Mesendoderm (in vitro differentiated cells): ENCODE data around the gene USP4.

Source experiments
- DNase-seq: peaks from one replicate; pipeline ENCODE4 v3.0.0; 2013
- H2AK5ac ChIP-seq: 2 replicates; pipeline ENCODE4 v1.6.1; 2013; ENCODE audit warnings: low read length, inconsistent platforms
- H2BK120ac ChIP-seq: 2 replicates; pipeline ENCODE4 v1.6.1; 2013; ENCODE audit warnings: low read depth, mild to moderate bottlenecking, low read length, moderate library complexity, mixed read lengths
- H2BK15ac ChIP-seq: replicated peaks from 2 replicates; pipeline ENCODE4 v1.6.1; 2013; ENCODE audit warnings: low read depth, mild to moderate bottlenecking, moderate library complexity
- H2BK5ac ChIP-seq: 2 replicates; pipeline ENCODE4 v1.6.1; 2013; ENCODE audit warnings: low read length, inconsistent platforms
- H3K18ac ChIP-seq: 2 replicates; pipeline ENCODE4 v1.6.1; 2013; ENCODE audit warnings: mild to moderate bottlenecking, low read length, mixed read lengths
- H3K23ac ChIP-seq: one replicate; pipeline ENCODE4 v1.6.1; 2013; ENCODE audit warnings: low read length
- H3K27ac ChIP-seq: 2 replicates; pipeline ENCODE4 v1.5.1; 2013; ENCODE audit warnings: low read depth, mild to moderate bottlenecking, inconsistent platforms, low read length, moderate library complexity
- H3K27me3 ChIP-seq: 2 replicates; pipeline ENCODE4 v1.6.1; 2013; ENCODE audit warnings: low read length, control low read depth, mild to moderate bottlenecking, inconsistent platforms; ENCODE audit not compliant: insufficient read depth, poor library complexity
- H3K36me3 ChIP-seq: 2 replicates; pipeline ENCODE4 v1.6.1; 2013; ENCODE audit warnings: low read length, inconsistent platforms; ENCODE audit not compliant: control insufficient read depth, insufficient read depth
- H3K4ac ChIP-seq: one replicate; pipeline ENCODE4 v1.6.1; 2013; ENCODE audit warnings: low read depth, mild to moderate bottlenecking, low read length, moderate library complexity
- H3K4me1 ChIP-seq: 2 replicates; pipeline ENCODE4 v1.6.1; 2013; ENCODE audit warnings: low read depth, low read length, inconsistent platforms; ENCODE audit not compliant: control insufficient read depth
- H3K4me2 ChIP-seq: 2 replicates; pipeline ENCODE4 v1.6.1; 2013; ENCODE audit warnings: low read length
- H3K4me3 ChIP-seq: 2 replicates; pipeline ENCODE4 v1.5.1; 2013; ENCODE audit warnings: mild to moderate bottlenecking, low read length
- H3K56ac ChIP-seq: one replicate; pipeline ENCODE4 v1.6.1; 2013; ENCODE audit warnings: low read length
- H3K79me1 ChIP-seq: 2 replicates; pipeline ENCODE4 v1.6.1; 2013; ENCODE audit warnings: low read length, inconsistent platforms
- H3K79me2 ChIP-seq: 2 replicates; pipeline ENCODE4 v1.6.1; 2013; ENCODE audit warnings: mild to moderate bottlenecking, low read length; ENCODE audit not compliant: control insufficient read depth, insufficient read depth
- H3K9ac ChIP-seq: 2 replicates; pipeline ENCODE4 v1.6.1; 2013; ENCODE audit warnings: low read length, inconsistent platforms
- H4K5ac ChIP-seq: one replicate; pipeline ENCODE4 v1.6.1; 2013; ENCODE audit warnings: low read length
- H4K8ac ChIP-seq: one replicate; pipeline ENCODE4 v1.6.1; 2013; ENCODE audit warnings: low read depth, mild to moderate bottlenecking, control low read depth, low read length, moderate library complexity
- WGBS: extraction: QIAGEN DNeasy Blood & Tissue Kit; methylation state at CpG from one replicate; pipeline ENCODE4 v1.1.7; 2013; ENCODE audit warnings: low lambda C conversion rate, missing lambda C conversion rate; ENCODE audit not compliant: insufficient coverage; ENCODE audit errors: extremely low coverage; 5-methylcytosine and 5-hydroxymethylcytosine counted together

USP4 gene

DNA sequence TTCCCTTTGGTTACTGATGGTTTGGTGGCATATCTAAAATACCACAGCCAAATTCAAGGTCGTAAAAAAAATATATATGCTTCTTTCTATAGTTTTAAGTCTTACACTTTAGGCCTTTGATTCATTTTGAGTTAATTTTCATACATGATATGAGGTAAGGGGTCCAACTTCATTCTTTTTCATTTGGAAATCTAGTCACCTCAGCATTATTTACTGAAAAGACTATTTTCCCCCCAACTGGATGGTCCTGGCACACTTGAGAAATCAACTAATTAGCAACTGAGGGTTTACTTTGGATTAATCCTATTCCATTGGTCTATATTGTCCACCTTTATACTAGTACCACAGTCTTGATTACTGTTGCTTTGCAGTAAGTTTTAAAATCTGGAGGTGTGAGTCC is 45.8 kb upstream of the USP4 start:
- H3K79me1 ChIP-seq = peaks cover 10% of the 10 kb centered on the region
- no peak overlapping the region for H3K18ac ChIP-seq
- H3K36me3 ChIP-seq = no peaks in the 10 kb centered on the region
- H3K23ac ChIP-seq = no peak overlapping the region
- H2BK15ac ChIP-seq = no peak overlapping the region
- no peak overlapping the region for H2AK5ac ChIP-seq
- H4K8ac ChIP-seq = no peak overlapping the region
- peaks cover 80% of the 10 kb centered on the region for H3K79me2 ChIP-seq
- H3K56ac ChIP-seq = no peak overlapping the region
- no peak overlapping the region for H2BK5ac ChIP-seq
- H3K4me1 ChIP-seq = no peaks in the 10 kb centered on the region
- no peak overlapping the region for H3K4ac ChIP-seq
- WGBS = no CpG with 5 or more reads among the region's 1 CpG
- no peak overlapping the region for H2BK120ac ChIP-seq
- no peak overlapping the region for H3K27ac ChIP-seq
- DNase-seq = no peak
- no peaks in the 10 kb centered on the region for H3K27me3 ChIP-seq
- no peak overlapping the region for H4K5ac ChIP-seq
- no peak overlapping the region for H3K4me3 ChIP-seq
- no peak overlapping the region for H3K4me2 ChIP-seq
- H3K9ac ChIP-seq = no peak overlapping the region

DNA sequence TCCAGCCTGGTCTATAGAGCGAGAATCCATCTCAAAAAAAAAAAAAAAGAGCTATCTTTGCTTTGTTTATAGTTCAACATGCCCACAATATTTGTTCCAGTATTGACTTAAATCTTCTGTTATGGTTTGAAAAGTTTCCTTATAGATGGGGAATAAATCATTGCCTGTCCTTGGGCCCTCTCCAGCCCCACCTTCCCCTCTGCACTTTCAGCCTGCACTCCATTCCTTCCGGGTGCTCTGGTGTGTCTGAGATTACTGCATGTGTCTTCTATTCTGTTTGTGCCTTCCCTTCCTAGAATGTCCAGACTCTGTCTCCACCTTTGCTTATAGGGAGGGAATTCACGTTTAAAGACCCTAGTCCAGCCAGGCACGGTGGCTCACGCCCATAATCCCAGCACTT is 43.5 kb upstream of the USP4 start:
- no peak for DNase-seq
- H3K4me3 ChIP-seq = no peak overlapping the region
- no peak overlapping the region for H2BK5ac ChIP-seq
- no peaks in the 10 kb centered on the region for H3K36me3 ChIP-seq
- no peak overlapping the region for H4K5ac ChIP-seq
- no peak overlapping the region for H2BK120ac ChIP-seq
- no peak overlapping the region for H4K8ac ChIP-seq
- H3K9ac ChIP-seq = no peak overlapping the region
- H3K18ac ChIP-seq = no peak overlapping the region
- no peak overlapping the region for H2BK15ac ChIP-seq
- H3K4ac ChIP-seq = no peak overlapping the region
- H3K4me1 ChIP-seq = no peaks in the 10 kb centered on the region
- peaks cover 74% of the 10 kb centered on the region for H3K79me2 ChIP-seq
- no peaks in the 10 kb centered on the region for H3K27me3 ChIP-seq
- peaks cover 11% of the 10 kb centered on the region for H3K79me1 ChIP-seq
- no peak overlapping the region for H3K56ac ChIP-seq
- no peak overlapping the region for H3K4me2 ChIP-seq
- WGBS = no CpG with 5 or more reads among the region's 5 CpGs
- no peak overlapping the region for H2AK5ac ChIP-seq
- no peak overlapping the region for H3K23ac ChIP-seq
- H3K27ac ChIP-seq = no peak overlapping the region

DNA sequence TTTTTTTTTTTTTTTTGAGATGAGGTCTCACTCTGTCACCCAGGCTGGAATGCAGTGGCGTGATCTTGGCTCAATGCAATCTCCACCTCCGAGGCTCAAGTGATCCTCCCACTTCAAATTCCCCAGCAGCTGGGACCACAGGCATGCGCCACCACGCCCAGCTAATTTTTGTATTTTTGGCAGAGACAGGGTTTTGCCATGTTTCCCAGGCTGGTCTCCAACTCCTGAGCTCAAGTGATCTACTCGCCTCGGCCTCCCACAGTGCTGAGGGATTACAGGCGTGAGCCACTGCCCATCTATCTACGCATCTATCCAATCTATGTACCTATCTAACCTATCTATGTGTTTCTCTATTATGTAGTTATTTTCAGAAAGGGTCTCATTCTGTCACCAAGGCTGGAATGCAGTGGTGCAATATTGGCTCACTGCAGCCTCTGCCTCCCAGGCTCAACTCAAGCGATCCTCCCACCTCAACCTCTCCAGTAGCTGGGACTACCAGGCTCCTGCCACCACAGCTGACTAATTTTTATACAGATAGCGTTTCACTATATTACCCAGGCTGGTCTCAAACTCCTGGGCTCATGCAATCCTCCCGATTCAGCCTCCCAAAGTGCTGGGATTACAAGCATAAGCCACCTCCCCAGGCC is 38.5 kb upstream of the USP4 start:
- H4K5ac ChIP-seq = no peak overlapping the region
- no peak overlapping the region for H3K4me2 ChIP-seq
- no peak overlapping the region for H3K4me3 ChIP-seq
- H3K79me2 ChIP-seq = peaks cover 52% of the 10 kb centered on the region
- no peak overlapping the region for H2BK120ac ChIP-seq
- no peak overlapping the region for H3K27ac ChIP-seq
- H3K4me1 ChIP-seq = no peaks in the 10 kb centered on the region
- peaks cover 11% of the 10 kb centered on the region for H3K79me1 ChIP-seq
- H3K56ac ChIP-seq = no peak overlapping the region
- no peak overlapping the region for H3K18ac ChIP-seq
- no peak overlapping the region for H3K23ac ChIP-seq
- H3K9ac ChIP-seq = no peak overlapping the region
- DNase-seq = peak; percentile 47
- H2AK5ac ChIP-seq = no peak overlapping the region
- H3K4ac ChIP-seq = no peak overlapping the region
- no peak overlapping the region for H4K8ac ChIP-seq
- peaks cover 4% of the 10 kb centered on the region for H3K36me3 ChIP-seq
- H3K27me3 ChIP-seq = no peaks in the 10 kb centered on the region
- no CpG with 5 or more reads among the region's 11 CpGs for WGBS
- no peak overlapping the region for H2BK5ac ChIP-seq
- no peak overlapping the region for H2BK15ac ChIP-seq

DNA sequence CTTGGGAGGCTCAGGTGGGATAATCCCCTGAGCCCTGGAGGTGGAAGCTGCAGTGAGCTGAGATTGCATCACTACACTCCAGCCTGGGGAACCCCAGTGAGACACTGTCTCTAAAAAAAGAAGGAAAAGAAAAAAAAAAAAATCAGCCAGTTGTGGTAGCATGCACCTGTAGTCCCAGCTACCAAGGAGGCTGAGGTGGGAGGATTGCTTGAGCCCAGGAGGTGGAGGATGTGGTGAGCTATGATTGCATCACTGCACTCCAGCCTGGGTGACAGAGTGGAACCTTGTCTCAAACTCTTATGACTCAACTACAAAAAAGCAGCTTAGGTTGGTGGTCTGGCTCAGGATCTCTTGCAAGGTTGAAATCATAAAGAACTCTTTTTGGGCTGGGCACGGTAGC is 37.6 kb upstream of the USP4 start:
- Histone ChIP-seq H3K4ac (no peak overlapping the region), H2BK5ac (no peak overlapping the region), H3K27ac (no peak overlapping the region), H4K8ac (no peak overlapping the region), H3K9ac (no peak overlapping the region), H3K79me1 (peaks cover 14% of the 10 kb centered on the region), H4K5ac (no peak overlapping the region), H2BK15ac (no peak overlapping the region), H3K79me2 (peaks cover 48% of the 10 kb centered on the region), H3K4me2 (no peak overlapping the region), H3K36me3 (peaks cover 7% of the 10 kb centered on the region), H3K23ac (no peak overlapping the region), H3K27me3 (no peaks in the 10 kb centered on the region), H3K4me1 (no peaks in the 10 kb centered on the region), H3K4me3 (no peak overlapping the region), H2AK5ac (no peak overlapping the region), H2BK120ac (no peak overlapping the region), H3K56ac (no peak overlapping the region), H3K18ac (no peak overlapping the region)
- DNase-seq = no peak
- no CpG with 5 or more reads among the region's 1 CpG for WGBS

DNA sequence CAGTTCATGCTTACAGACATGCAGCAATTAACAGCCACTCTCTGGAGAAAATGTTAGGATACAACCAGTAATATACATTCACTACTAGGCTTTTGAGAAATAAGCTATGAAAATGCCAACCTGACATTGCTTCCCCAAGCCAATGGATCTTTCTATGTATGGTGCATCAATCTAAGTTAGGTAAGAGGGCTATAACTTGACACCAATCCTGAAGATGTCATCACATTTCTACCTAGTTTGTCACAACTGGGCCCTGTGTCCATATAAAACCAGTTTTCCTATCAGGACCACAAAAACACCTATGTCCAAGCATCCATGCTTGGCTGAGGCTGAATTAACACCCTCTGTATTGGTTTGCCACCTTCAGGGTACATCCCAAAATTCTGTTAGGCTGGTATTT is 32.1 kb upstream of the USP4 start:
- Histone ChIP-seq H3K23ac (no peak overlapping the region), H3K4me1 (no peaks in the 10 kb centered on the region), H3K4me2 (no peak overlapping the region), H3K27me3 (no peaks in the 10 kb centered on the region), H3K18ac (no peak overlapping the region), H4K8ac (no peak overlapping the region), H4K5ac (no peak overlapping the region), H2BK120ac (no peak overlapping the region), H3K4me3 (no peak overlapping the region), H3K56ac (no peak overlapping the region), H3K4ac (no peak overlapping the region), H2BK5ac (no peak overlapping the region), H3K27ac (no peak overlapping the region), H2AK5ac (no peak overlapping the region), H3K9ac (no peak overlapping the region), H3K79me1 (peaks cover 24% of the 10 kb centered on the region), H2BK15ac (no peak overlapping the region), H3K36me3 (peaks cover 11% of the 10 kb centered on the region), H3K79me2 (peaks cover 22% of the 10 kb centered on the region)
- no peak for DNase-seq

DNA sequence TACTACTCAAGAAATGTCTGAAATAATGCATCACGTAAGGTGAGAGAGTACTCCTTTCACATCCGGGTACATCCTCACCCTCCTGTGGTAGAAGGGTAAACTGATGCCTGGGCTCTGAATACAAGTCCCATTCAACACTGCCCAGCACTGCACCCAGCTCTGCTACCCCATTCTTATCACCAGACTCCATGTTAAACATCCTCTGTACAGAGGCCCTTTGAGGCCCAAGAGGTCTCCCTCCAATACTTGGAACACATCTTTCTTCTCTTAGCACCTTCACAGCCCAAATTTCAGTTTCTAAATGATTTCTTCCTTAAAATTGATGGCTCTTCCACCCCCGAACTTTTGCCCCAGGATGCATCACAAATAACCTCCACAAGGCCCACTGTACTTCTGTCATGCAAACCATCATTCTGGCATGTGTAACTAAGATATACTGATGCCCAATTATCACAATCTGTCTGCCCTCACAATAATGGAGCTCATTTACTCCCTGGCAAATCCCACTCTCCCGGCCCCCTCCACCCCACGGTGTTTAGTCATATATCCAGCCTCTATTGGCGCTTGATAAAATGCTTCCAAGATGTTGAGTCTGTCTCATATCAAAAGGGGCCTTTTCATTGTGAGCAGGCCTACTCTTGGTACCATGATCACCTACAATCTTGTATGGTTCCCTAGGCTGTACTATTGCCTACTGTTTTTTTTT is 30.9 kb upstream of the USP4 start:
- Histone ChIP-seq H4K5ac (no peak overlapping the region), H3K27ac (no peak overlapping the region), H3K36me3 (peaks cover 11% of the 10 kb centered on the region), H3K56ac (no peak overlapping the region), H3K27me3 (no peaks in the 10 kb centered on the region), H3K18ac (no peak overlapping the region), H3K4me1 (no peaks in the 10 kb centered on the region), H2BK120ac (no peak overlapping the region), H4K8ac (no peak overlapping the region), H3K4ac (no peak overlapping the region), H3K9ac (no peak overlapping the region), H3K79me2 (peaks cover 19% of the 10 kb centered on the region), H2BK5ac (no peak overlapping the region), H3K4me3 (no peak overlapping the region), H2AK5ac (no peak overlapping the region), H3K4me2 (no peak overlapping the region), H2BK15ac (no peak overlapping the region), H3K79me1 (peaks cover 27% of the 10 kb centered on the region), H3K23ac (no peak overlapping the region)
- no peak for DNase-seq
- WGBS = no CpG with 5 or more reads among the region's 6 CpGs
